ENCODE data around the gene BMPER.

DNA sequence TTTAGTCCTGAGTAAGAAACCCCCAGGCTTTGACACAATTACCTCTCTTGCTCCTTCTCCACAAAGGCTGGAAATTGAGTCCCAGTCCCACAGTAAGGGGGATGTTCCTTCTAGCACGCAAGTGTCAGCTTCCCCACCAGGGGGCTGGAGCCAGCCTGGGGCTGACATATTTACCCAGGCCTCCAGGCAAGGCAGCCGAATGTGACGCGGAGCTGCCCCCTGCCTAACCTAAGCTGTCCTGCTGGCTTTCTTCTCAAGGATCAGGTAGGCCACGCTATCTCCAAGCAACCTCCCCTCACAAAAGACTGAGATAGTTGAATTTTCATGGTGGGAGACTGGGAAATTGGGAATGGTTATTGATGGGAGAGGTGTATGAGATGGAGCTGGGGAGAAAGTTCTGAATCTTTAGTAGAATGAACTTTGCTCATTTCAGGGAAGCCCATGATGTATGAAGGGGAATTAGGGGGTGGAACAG lies 19.2 kb upstream of the BMPER start:
- TF ChIP-seq CTCF (IDR thresholded peaks at IDR 0.05) (no peak), POLR2A (IDR thresholded peaks at IDR 0.05) (no peak)

All from testis (tissue), 2 donors.